GM12864 (cell line): ENCODE results near the gene PDCD1.

Experiments used
- DNase-seq: peaks from one replicate; pipeline ENCODE4 v3.0.0-alpha.2; 2011; ENCODE audit warnings: low read depth
- H3K4me3 ChIP-seq: 2 replicates; pipeline ENCODE4 v1.5.1; 2011; ENCODE audit warnings: mild to moderate bottlenecking, low read depth, low read length, control low read depth
- CTCF ChIP-seq: IDR thresholded peaks from 2 replicates; pipeline ENCODE4 v1.5.1; 2011; ENCODE audit warnings: low read depth, mild to moderate bottlenecking, moderate library complexity, low read length, control low read depth, inconsistent platforms; ENCODE audit errors: missing control alignments

Gene PDCD1

GRCh38 chr2:241903121-241904010, 44.7 kb upstream of the PDCD1 start:
- no peak for DNase-seq

GRCh38 chr2:241902357-241902991, 43.8 kb upstream of the PDCD1 start:
- no peak for DNase-seq
- no peak overlapping the region for H3K4me3 ChIP-seq
- TF ChIP-seq CTCF: no peak

More at GRCh38 chr2:241903121-241904010, 44.7 kb upstream of the PDCD1 start:
- H3K4me3 ChIP-seq: no peak overlapping the region
- no peak for TF ChIP-seq CTCF

GRCh38 chr2:241901500-241902351, 43.0 kb upstream of the PDCD1 start:
- no peak overlapping the region for H3K4me3 ChIP-seq
- DNase-seq: no peak
- no peak for TF ChIP-seq CTCF

GRCh38 chr2:241901018-241901380, 42.3 kb upstream of the PDCD1 start:
- DNase-seq: no peak
- TF ChIP-seq CTCF: no peak
- no peak overlapping the region for H3K4me3 ChIP-seq

- no peak for TF ChIP-seq CTCF
- no peak for DNase-seq
- no peak overlapping the region for H3K4me3 ChIP-seq
Observed at GRCh38 chr2:241900251-241901017, 41.7 kb upstream of the PDCD1 start.

GRCh38 chr2:241898463-241899270, 40.0 kb upstream of the PDCD1 start:
- no peak overlapping the region for H3K4me3 ChIP-seq
- no peak for TF ChIP-seq CTCF
- no peak for DNase-seq
